COLO829 (cell line): ENCODE data around the gene IPCEF1.

Experiments used
- DNase-seq: peaks from one replicate; pipeline ENCODE4 v3.0.0; 2012; ENCODE audit warnings: low spot score

Gene IPCEF1

GRCh38 chr6:154292855-154293519 lies 63.6 kb downstream of the IPCEF1 start:
- peak; percentile 64 for DNase-seq

GRCh38 chr6:154292066-154292465 lies 64.5 kb downstream of the IPCEF1 start:
- DNase-seq = no peak

GRCh38 chr6:154289818-154290508 lies 66.6 kb downstream of the IPCEF1 start:
- no peak for DNase-seq

GRCh38 chr6:154285826-154286225 lies 70.8 kb downstream of the IPCEF1 start:
- DNase-seq = no peak

- DNase-seq = no peak
Observed at GRCh38 chr6:154284313-154284853, 72.2 kb downstream of the IPCEF1 start.

- no peak for DNase-seq
Observed at GRCh38 chr6:154280521-154280920, 76.1 kb downstream of the IPCEF1 start.

GRCh38 chr6:154277629-154278017 lies 79.0 kb downstream of the IPCEF1 start:
- no peak for DNase-seq

- DNase-seq = peak; percentile 43
Observed at GRCh38 chr6:154276810-154277628, 79.6 kb downstream of the IPCEF1 start.

GRCh38 chr6:154274168-154274567 lies 82.4 kb downstream of the IPCEF1 start:
- no peak for DNase-seq

GRCh38 chr6:154268486-154268885 lies 88.1 kb downstream of the IPCEF1 start:
- no peak for DNase-seq

GRCh38 chr6:154267508-154268106 lies 89.0 kb downstream of the IPCEF1 start:
- DNase-seq = no peak

GRCh38 chr6:154266560-154267099 lies 90.0 kb downstream of the IPCEF1 start:
- no peak for DNase-seq

- no peak for DNase-seq
Observed at GRCh38 chr6:154261688-154262397, 94.8 kb downstream of the IPCEF1 start.

GRCh38 chr6:154258064-154258757 lies 98.4 kb downstream of the IPCEF1 start:
- no peak for DNase-seq

GRCh38 chr6:154257067-154257466 lies 99.5 kb downstream of the IPCEF1 start:
- DNase-seq = no peak

- DNase-seq = no peak
Observed at GRCh38 chr6:154252678-154253077, 103.9 kb downstream of the IPCEF1 start.

GRCh38 chr6:154251116-154251515 lies 105.5 kb downstream of the IPCEF1 start:
- DNase-seq = no peak

- no peak for DNase-seq
Observed at GRCh38 chr6:154249499-154250298, 106.9 kb downstream of the IPCEF1 start.

GRCh38 chr6:154247119-154247861 lies 109.3 kb downstream of the IPCEF1 start:
- DNase-seq = no peak
